GM23338 (cell line): ENCODE measurements around the gene ELFN1. TPM values are rescaled to one million over a fixed set of nuclear protein-coding genes. Genes with fewer than 3 reads are reported as not detected.

Experiments used
- ATAC-seq: fragments of 200-7000 bp; cut with Tn5 transposase; 3 replicates; pipeline ENCODE4 v1.9.1; 2020
- DNase-seq: peaks from one replicate; pipeline ENCODE4 v3.0.0-alpha.2; 2015; ENCODE audit warnings: low spot score
- H2AFZ ChIP-seq: fragments of 200-600 bp; sonication (generic); 2 replicates; pipeline ENCODE4 v1.8.0; 2016; ENCODE audit warnings: antibody characterized with exemption, mild to moderate bottlenecking, moderate library complexity
- H3F3A ChIP-seq: fragments of 200-600 bp; sonication (generic); replicated peaks from 2 replicates; pipeline ENCODE4 v1.8.0; 2017; ENCODE audit warnings: antibody characterized with exemption, mixed run types, low read depth
- H3K27ac ChIP-seq: fragments of 200-600 bp; sonication (generic); 2 replicates; pipeline ENCODE4 v1.6.1; 2016; ENCODE audit warnings: low read depth
- H3K27me3 ChIP-seq: fragments of 200-600 bp; sonication (generic); 2 replicates; pipeline ENCODE4 v1.8.0; 2016; ENCODE audit warnings: mild to moderate bottlenecking, mixed run types, moderate library complexity; ENCODE audit not compliant: insufficient read depth
- H3K36me3 ChIP-seq: fragments of 200-600 bp; sonication (generic); 2 replicates; pipeline ENCODE4 v1.8.0; 2016; ENCODE audit warnings: mild to moderate bottlenecking; ENCODE audit not compliant: insufficient read depth
- H3K4me1 ChIP-seq: fragments of 200-600 bp; sonication (generic); 2 replicates; pipeline ENCODE4 v1.8.0; 2016; ENCODE audit warnings: mild to moderate bottlenecking, moderate library complexity; ENCODE audit not compliant: insufficient read depth
- H3K4me2 ChIP-seq: fragments of 200-600 bp; sonication (generic); 2 replicates; pipeline ENCODE4 v1.7.1; 2017; ENCODE audit warnings: mixed run types
- H3K4me3 ChIP-seq: fragments of 200-600 bp; sonication (generic); 2 replicates; pipeline ENCODE4 v1.6.1; 2016; ENCODE audit warnings: mixed run types
- H3K79me2 ChIP-seq: fragments of 200-600 bp; sonication (generic); replicated peaks from 2 replicates; pipeline ENCODE4 v1.8.0; 2017; ENCODE audit warnings: mild to moderate bottlenecking; ENCODE audit not compliant: insufficient read depth
- H3K9me2 ChIP-seq: fragments of 200-600 bp; sonication (generic); 2 replicates; pipeline ENCODE4 v1.8.0; 2017; ENCODE audit not compliant: insufficient read depth
- H4K20me1 ChIP-seq: fragments of 200-600 bp; sonication (generic); replicated peaks from 2 replicates; pipeline ENCODE4 v1.8.0; 2017; ENCODE audit warnings: mild to moderate bottlenecking; ENCODE audit not compliant: insufficient read depth
- H3K27ac Mint-ChIP-seq: 2 replicates; pipeline ENCODE4 v1.8.0; 2020; ENCODE audit warnings: inconsistent platforms, mild to moderate bottlenecking, moderate library complexity, mixed read lengths
- H3K27me3 Mint-ChIP-seq: 3 replicates; pipeline ENCODE4 v1.8.0; 2022; ENCODE audit warnings: low read depth, mild to moderate bottlenecking, moderate library complexity, mixed read lengths, inconsistent platforms; ENCODE audit not compliant: insufficient read depth, poor library complexity
- H3K36me3 Mint-ChIP-seq: 3 replicates; pipeline ENCODE4 v1.8.0; 2021; ENCODE audit warnings: low read depth, mild to moderate bottlenecking, inconsistent platforms, moderate library complexity, mixed read lengths
- H3K4me1 Mint-ChIP-seq: 3 replicates; pipeline ENCODE4 v1.8.0; 2020; ENCODE audit warnings: mild to moderate bottlenecking, inconsistent platforms, mixed read lengths
- H3K4me3 Mint-ChIP-seq: 3 replicates; pipeline ENCODE4 v1.8.0; 2021; ENCODE audit warnings: moderate library complexity, mild to moderate bottlenecking, inconsistent platforms, mixed read lengths
- H3K9me3 Mint-ChIP-seq: 3 replicates; pipeline ENCODE4 v1.8.0; 2020; ENCODE audit warnings: moderate library complexity, mild to moderate bottlenecking, inconsistent platforms, mixed read lengths
- CREB1 ChIP-seq: fragments of 250-450 bp; sonication (Bioruptor Pico); IDR thresholded peaks from 2 replicates; pipeline ENCODE4 v1.5.0; 2020; ENCODE audit warnings: low read depth, mild to moderate bottlenecking, moderate library complexity
- EZH2 ChIP-seq: fragments of 200-600 bp; sonication (generic); IDR thresholded peaks from one replicate; pipeline ENCODE4 v1.8.0; 2017; ENCODE audit warnings: antibody characterized with exemption, mild to moderate bottlenecking, low read depth; ENCODE audit not compliant: unreplicated experiment
- EZH2phosphoT487 ChIP-seq: fragments of 200-600 bp; sonication (generic); IDR thresholded peaks from one replicate; pipeline ENCODE4 v1.8.1; 2018; ENCODE audit warnings: antibody characterized with exemption; ENCODE audit not compliant: unreplicated experiment
- JUNB ChIP-seq: IDR thresholded peaks from one replicate; pipeline ENCODE4 v1.6.1; 2016; ENCODE audit warnings: antibody characterized with exemption; ENCODE audit not compliant: unreplicated experiment
- STAT1 ChIP-seq: IDR thresholded peaks from one replicate; pipeline ENCODE4 v1.6.1; 2016; ENCODE audit warnings: antibody characterized with exemption; ENCODE audit not compliant: unreplicated experiment
- ZNF331 ChIP-seq: fragments of 250-450 bp; sonication (Bioruptor Pico); IDR thresholded peaks from 2 replicates; pipeline ENCODE4 v1.5.0; 2020; ENCODE audit warnings: low read depth, mild to moderate bottlenecking, moderate library complexity
- polyA plus RNA-seq: library from polyadenylated mRNA; unstranded; fragments of >200 nt; fragmentation: Nextera tagmentation; extraction: Ambion mirVana; gene quantifications from 2 replicates; pipeline ENCODE4 v1.2.1, GENCODE V29; 2016
- total RNA-seq: library from RNA; depleted of rRNA; stranded (reverse); fragments of >200 nt; shearing (Covaris generic); gene quantifications from 2 replicates; pipeline ENCODE4 v1.2.3, GENCODE V29; 2014
- TF ChIP-seq, protein P1 (sequence below): fragments of 250-450 bp; sonication (Bioruptor Pico); IDR thresholded peaks from 2 replicates; pipeline ENCODE4 v1.5.0; 2020; ENCODE audit warnings: mild to moderate bottlenecking, moderate library complexity
- TF ChIP-seq, protein P2 (sequence below): IDR thresholded peaks from 2 replicates; pipeline ENCODE4 v1.6.1; 2016; ENCODE audit warnings: antibody characterized with exemption
- TF ChIP-seq, protein P3 (sequence below): IDR thresholded peaks from one replicate; pipeline ENCODE4 v1.6.1; 2018; ENCODE audit warnings: antibody characterized with exemption; ENCODE audit not compliant: unreplicated experiment

ELFN1 gene
- total and polyA plus RNA-seq, 2 experiments from 2014 or later: 0.08 to 3.5 TPM

DNA sequence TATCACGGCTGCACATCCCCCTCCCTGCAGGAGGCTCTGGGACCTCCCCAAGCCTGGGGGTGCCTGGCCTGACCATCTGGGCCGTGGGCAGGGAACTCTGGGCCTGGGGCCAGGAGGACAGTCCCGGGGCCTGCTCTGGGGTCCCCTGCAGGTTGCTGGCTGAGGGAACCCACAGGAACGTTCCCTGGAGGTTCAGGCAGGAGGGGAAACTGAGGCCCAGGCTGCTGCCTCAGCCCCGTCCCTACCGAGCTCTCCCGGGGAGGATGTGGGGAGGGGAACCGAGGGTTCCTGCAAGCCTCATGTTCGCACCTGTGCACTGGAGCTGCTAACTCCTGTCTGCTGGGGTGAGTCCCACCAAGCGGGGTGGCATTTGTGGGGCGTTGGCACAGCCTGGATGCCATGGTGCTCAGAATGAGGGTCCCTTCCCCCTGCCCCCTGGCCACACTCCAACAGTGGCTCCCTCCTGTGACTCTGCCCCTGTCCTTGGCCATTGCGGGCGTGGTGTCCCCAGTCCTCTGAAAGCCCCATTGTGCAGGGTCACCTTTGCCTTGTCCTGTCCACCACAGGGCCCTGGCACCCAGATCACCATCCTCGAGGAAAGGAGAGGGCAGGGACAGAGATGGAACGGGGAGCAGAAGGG lies 9.4 kb downstream of the ELFN1 start (continued):
- TF ChIP-seq, protein P1, sequence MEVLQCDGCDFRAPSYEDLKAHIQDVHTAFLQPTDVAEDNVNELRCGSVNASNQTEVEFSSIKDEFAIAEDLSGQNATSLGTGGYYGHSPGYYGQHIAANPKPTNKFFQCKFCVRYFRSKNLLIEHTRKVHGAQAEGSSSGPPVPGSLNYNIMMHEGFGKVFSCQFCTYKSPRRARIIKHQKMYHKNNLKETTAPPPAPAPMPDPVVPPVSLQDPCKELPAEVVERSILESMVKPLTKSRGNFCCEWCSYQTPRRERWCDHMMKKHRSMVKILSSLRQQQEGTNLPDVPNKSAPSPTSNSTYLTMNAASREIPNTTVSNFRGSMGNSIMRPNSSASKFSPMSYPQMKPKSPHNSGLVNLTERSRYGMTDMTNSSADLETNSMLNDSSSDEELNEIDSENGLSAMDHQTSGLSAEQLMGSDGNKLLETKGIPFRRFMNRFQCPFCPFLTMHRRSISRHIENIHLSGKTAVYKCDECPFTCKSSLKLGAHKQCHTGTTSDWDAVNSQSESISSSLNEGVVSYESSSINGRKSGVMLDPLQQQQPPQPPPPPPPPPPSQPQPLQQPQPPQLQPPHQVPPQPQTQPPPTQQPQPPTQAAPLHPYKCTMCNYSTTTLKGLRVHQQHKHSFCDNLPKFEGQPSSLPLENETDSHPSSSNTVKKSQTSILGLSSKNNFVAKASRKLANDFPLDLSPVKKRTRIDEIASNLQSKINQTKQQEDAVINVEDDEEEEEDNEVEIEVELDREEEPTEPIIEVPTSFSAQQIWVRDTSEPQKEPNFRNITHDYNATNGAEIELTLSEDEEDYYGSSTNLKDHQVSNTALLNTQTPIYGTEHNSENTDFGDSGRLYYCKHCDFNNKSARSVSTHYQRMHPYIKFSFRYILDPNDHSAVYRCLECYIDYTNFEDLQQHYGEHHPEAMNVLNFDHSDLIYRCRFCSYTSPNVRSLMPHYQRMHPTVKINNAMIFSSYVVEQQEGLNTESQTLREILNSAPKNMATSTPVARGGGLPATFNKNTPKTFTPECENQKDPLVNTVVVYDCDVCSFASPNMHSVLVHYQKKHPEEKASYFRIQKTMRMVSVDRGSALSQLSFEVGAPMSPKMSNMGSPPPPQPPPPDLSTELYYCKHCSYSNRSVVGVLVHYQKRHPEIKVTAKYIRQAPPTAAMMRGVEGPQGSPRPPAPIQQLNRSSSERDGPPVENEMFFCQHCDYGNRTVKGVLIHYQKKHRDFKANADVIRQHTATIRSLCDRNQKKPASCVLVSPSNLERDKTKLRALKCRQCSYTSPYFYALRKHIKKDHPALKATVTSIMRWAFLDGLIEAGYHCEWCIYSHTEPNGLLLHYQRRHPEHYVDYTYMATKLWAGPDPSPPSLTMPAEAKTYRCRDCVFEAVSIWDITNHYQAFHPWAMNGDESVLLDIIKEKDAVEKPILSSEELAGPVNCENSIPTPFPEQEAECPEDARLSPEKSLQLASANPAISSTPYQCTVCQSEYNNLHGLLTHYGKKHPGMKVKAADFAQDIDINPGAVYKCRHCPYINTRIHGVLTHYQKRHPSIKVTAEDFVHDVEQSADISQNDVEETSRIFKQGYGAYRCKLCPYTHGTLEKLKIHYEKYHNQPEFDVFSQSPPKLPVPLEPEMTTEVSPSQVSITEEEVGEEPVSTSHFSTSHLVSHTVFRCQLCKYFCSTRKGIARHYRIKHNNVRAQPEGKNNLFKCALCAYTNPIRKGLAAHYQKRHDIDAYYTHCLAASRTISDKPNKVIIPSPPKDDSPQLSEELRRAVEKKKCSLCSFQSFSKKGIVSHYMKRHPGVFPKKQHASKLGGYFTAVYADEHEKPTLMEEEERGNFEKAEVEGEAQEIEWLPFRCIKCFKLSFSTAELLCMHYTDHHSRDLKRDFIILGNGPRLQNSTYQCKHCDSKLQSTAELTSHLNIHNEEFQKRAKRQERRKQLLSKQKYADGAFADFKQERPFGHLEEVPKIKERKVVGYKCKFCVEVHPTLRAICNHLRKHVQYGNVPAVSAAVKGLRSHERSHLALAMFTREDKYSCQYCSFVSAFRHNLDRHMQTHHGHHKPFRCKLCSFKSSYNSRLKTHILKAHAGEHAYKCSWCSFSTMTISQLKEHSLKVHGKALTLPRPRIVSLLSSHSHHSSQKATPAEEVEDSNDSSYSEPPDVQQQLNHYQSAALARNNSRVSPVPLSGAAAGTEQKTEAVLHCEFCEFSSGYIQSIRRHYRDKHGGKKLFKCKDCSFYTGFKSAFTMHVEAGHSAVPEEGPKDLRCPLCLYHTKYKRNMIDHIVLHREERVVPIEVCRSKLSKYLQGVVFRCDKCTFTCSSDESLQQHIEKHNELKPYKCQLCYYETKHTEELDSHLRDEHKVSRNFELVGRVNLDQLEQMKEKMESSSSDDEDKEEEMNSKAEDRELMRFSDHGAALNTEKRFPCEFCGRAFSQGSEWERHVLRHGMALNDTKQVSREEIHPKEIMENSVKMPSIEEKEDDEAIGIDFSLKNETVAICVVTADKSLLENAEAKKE: no peak
- TF ChIP-seq CREB1 (CRISPR knock-in tag) (no peak), JUNB (no peak), STAT1 (no peak), EZH2 (no peak), EZH2phosphoT487 (no peak)
- TF ChIP-seq, protein P2, sequence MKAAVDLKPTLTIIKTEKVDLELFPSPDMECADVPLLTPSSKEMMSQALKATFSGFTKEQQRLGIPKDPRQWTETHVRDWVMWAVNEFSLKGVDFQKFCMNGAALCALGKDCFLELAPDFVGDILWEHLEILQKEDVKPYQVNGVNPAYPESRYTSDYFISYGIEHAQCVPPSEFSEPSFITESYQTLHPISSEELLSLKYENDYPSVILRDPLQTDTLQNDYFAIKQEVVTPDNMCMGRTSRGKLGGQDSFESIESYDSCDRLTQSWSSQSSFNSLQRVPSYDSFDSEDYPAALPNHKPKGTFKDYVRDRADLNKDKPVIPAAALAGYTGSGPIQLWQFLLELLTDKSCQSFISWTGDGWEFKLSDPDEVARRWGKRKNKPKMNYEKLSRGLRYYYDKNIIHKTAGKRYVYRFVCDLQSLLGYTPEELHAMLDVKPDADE: no peak

DNA sequence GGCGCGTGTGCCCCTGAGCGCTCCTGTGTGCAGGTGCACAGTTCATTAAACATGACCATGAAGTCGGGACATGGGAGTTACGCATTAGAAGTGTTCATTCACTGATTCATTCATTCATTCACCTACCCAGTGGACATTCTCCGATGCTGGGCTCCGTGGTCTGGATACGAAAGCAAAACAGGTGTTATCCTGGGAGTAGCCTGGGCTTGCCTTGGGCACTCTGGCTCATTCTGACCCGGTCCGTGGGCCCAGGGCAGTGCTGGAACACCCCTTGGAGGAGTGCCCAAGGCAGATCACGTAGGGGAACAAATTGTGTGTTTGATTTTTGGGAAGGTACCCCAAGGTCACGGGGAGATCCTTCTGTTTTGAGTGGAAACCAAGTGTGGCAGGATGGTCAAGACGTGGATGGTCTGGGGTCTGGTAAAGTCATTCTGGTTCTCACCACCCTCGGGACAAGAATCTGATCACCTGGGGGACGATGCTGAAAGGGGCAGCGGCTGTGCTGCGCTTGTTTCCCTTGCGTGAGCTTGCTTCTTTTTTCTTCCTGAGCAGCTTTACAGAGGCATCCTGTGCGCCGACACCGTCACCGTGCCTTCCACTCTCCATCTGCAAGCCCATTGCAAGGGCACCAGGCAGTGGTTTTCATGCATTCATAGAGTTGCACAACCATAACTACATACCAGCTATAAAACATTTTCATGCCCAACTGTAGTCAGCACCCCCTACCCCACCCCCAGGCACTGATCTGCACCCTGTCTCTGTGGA lies 10.1 kb downstream of the ELFN1 start:
- no peak for DNase-seq
- no peak overlapping the region for H3K4me3 ChIP-seq
- Mint-ChIP-seq H3K9me3 (peaks cover 23% of the 10 kb centered on the region), H3K36me3 (no peaks in the 10 kb centered on the region; the same call in 2 of the 3 replicates), H3K4me3 (no peak overlapping the region), H3K27ac (no peak overlapping the region), H3K4me1 (peaks cover 10% of the 10 kb centered on the region), H3K27me3 (peaks cover 22% of the 10 kb centered on the region)
- H3K27ac ChIP-seq: no peak overlapping the region
- no peaks in the 10 kb centered on the region for H3K79me2 ChIP-seq
- H3K4me2 ChIP-seq: no peak overlapping the region
- no peak overlapping the region for H2AFZ ChIP-seq
- H4K20me1 ChIP-seq: no peaks in the 10 kb centered on the region
- no peaks in the 10 kb centered on the region for H3K36me3 ChIP-seq
- no peaks in the 10 kb centered on the region for H3K4me1 ChIP-seq
- ATAC-seq: no peak
- TF ChIP-seq ZNF331 (CRISPR knock-in tag): no peak
- TF ChIP-seq, protein P3, sequence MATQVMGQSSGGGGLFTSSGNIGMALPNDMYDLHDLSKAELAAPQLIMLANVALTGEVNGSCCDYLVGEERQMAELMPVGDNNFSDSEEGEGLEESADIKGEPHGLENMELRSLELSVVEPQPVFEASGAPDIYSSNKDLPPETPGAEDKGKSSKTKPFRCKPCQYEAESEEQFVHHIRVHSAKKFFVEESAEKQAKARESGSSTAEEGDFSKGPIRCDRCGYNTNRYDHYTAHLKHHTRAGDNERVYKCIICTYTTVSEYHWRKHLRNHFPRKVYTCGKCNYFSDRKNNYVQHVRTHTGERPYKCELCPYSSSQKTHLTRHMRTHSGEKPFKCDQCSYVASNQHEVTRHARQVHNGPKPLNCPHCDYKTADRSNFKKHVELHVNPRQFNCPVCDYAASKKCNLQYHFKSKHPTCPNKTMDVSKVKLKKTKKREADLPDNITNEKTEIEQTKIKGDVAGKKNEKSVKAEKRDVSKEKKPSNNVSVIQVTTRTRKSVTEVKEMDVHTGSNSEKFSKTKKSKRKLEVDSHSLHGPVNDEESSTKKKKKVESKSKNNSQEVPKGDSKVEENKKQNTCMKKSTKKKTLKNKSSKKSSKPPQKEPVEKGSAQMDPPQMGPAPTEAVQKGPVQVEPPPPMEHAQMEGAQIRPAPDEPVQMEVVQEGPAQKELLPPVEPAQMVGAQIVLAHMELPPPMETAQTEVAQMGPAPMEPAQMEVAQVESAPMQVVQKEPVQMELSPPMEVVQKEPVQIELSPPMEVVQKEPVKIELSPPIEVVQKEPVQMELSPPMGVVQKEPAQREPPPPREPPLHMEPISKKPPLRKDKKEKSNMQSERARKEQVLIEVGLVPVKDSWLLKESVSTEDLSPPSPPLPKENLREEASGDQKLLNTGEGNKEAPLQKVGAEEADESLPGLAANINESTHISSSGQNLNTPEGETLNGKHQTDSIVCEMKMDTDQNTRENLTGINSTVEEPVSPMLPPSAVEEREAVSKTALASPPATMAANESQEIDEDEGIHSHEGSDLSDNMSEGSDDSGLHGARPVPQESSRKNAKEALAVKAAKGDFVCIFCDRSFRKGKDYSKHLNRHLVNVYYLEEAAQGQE: no peak
- H3K9me2 ChIP-seq: no peaks in the 10 kb centered on the region
- no peaks in the 10 kb centered on the region for H3K27me3 ChIP-seq
- no peaks in the 10 kb centered on the region for H3F3A ChIP-seq
